Measurements from ENCODE around the gene CABP1. TPM values are rescaled to one million over a fixed set of nuclear protein-coding genes. Genes with fewer than 3 reads are reported as not detected.

CABP1 gene
- total and polyA plus RNA-seq, 2 donors (not counting 1 experiment from before 2014, with no cell fraction given): not detected

GRCh38 chr12:120677765-120678473, 37.5 kb downstream of the CABP1 start:
- 29% methylated on average over 5 of the region's 7 CpGs for WGBS (ENCODE audit: insufficient coverage)
- Histone ChIP-seq H3K4me2 (replicated peaks; ENCODE audit: low read depth, low read length, poor library complexity, severe bottlenecking) (peak overlapping the region; percentile 54), H3K27me3 (replicated peaks in 1 of 4; ENCODE audit: control extremely low read depth in 1 of 4, control insufficient read depth in 3 of 4, insufficient read depth in 4 of 4, low read length in 3 of 4) (no peaks in the 10 kb centered on the region), H3K36me3 (replicated peaks in 1 of 2; ENCODE audit: control extremely low read depth in 1 of 2, control insufficient read depth in 1 of 2, extremely low read depth in 1 of 2, insufficient read depth in 2 of 2, low read length in 1 of 2) (no peaks in the 10 kb centered on the region), H3K4me3 (ENCODE audit: control extremely low read depth in 1 of 5, extremely low read depth in 1 of 5, insufficient read depth in 1 of 5, low read depth in 2 of 5, low read length in 4 of 5) (no peak overlapping the region), H2AFZ (ENCODE audit: insufficient read depth, low read depth, low read length, poor library complexity, severe bottlenecking) (no peak overlapping the region), H4K20me1 (ENCODE audit: control insufficient read depth, insufficient read depth, low read length, poor library complexity, severe bottlenecking) (no peaks in the 10 kb centered on the region), H3K27ac (ENCODE audit: low read length in 2 of 2) (peak overlapping the region in 1 of 2 donors; percentile 45), H3K9me3 (ENCODE audit: control extremely low read depth in 1 of 3, control insufficient read depth in 2 of 3, insufficient read depth in 1 of 3, low read length in 2 of 3) (no peaks in the 10 kb centered on the region), H3K4me1 (ENCODE audit: control insufficient read depth in 2 of 2, insufficient read depth in 2 of 2, low read length in 2 of 2) (peaks cover 44 to 58% of the 10 kb centered on the region in 2 donors), H3K9ac (ENCODE audit: low read length) (no peak overlapping the region), H3K79me2 (ENCODE audit: control insufficient read depth, insufficient read depth, low read length) (no peaks in the 10 kb centered on the region)
- Mint-ChIP-seq H3K27ac (peak overlapping the region; percentile 81), H3K4me1 (peaks cover 44% of the 10 kb centered on the region), H3K9me3 (ENCODE audit: insufficient read depth) (no peaks in the 10 kb centered on the region), H3K27me3 (no peaks in the 10 kb centered on the region), H3K4me3 (peak overlapping the region; percentile 71)
- ChIA-PET POLR2A (interaction anchor here (0.5 kb wide), 1 partner anchor 902 kb away, joined by 4 read pairs; no protein-coding TSS in a partner anchor), CTCF (interaction anchor here (1.1 to 15.8 kb wide), 3 partner anchors 9 to 28 kb away, joined by 3 to 204 read pairs (median 9); partner anchors contain the start of gene MLEC)
- peak; percentile 53 for ATAC-seq (ENCODE audit: low read depth)
- DNase-seq: peak; percentile 62
- TF ChIP-seq EZH2 (IDR thresholded peaks at IDR 0.05; ENCODE audit: borderline replicate concordance, insufficient read depth, low read depth, low read length, poor library complexity, severe bottlenecking) (no peak), CTCF (IDR thresholded peaks at IDR 0.05) (no peak)
- intact Hi-C loops (cut with micrococcal nuclease): no loop called here

- Histone ChIP-seq H3K79me2 (ENCODE audit: control insufficient read depth, insufficient read depth, low read length) (no peaks in the 10 kb centered on the region), H3K4me3 (ENCODE audit: control extremely low read depth in 1 of 5, extremely low read depth in 1 of 5, insufficient read depth in 1 of 5, low read depth in 2 of 5, low read length in 4 of 5) (no peak overlapping the region), H3K36me3 (replicated peaks in 1 of 2; ENCODE audit: control extremely low read depth in 1 of 2, control insufficient read depth in 1 of 2, extremely low read depth in 1 of 2, insufficient read depth in 2 of 2, low read length in 1 of 2) (no peaks in the 10 kb centered on the region), H3K4me1 (ENCODE audit: control insufficient read depth in 2 of 2, insufficient read depth in 2 of 2, low read length in 2 of 2) (peaks cover 38 to 51% of the 10 kb centered on the region in 2 donors), H3K27ac (ENCODE audit: low read length in 2 of 2) (peak overlapping the region in 1 of 2 donors; percentile 45), H3K9me3 (ENCODE audit: control extremely low read depth in 1 of 3, control insufficient read depth in 2 of 3, insufficient read depth in 1 of 3, low read length in 2 of 3) (no peaks in the 10 kb centered on the region), H2AFZ (ENCODE audit: insufficient read depth, low read depth, low read length, poor library complexity, severe bottlenecking) (no peak overlapping the region), H3K9ac (ENCODE audit: low read length) (no peak overlapping the region), H4K20me1 (ENCODE audit: control insufficient read depth, insufficient read depth, low read length, poor library complexity, severe bottlenecking) (no peaks in the 10 kb centered on the region), H3K27me3 (replicated peaks in 1 of 4; ENCODE audit: control extremely low read depth in 1 of 4, control insufficient read depth in 3 of 4, insufficient read depth in 4 of 4, low read length in 3 of 4) (no peaks in the 10 kb centered on the region), H3K4me2 (replicated peaks; ENCODE audit: low read depth, low read length, poor library complexity, severe bottlenecking) (peak overlapping the region; percentile 54)
- H3K9me3 Mint-ChIP-seq (ENCODE audit: insufficient read depth): no peaks in the 10 kb centered on the region
- 20% methylated on average over 2 of the region's 8 CpGs for WGBS (ENCODE audit: insufficient coverage)
- TF ChIP-seq EZH2 (IDR thresholded peaks at IDR 0.05; ENCODE audit: borderline replicate concordance, insufficient read depth, low read depth, low read length, poor library complexity, severe bottlenecking): no peak
- no peak for TF ChIP-seq CTCF (IDR thresholded peaks at IDR 0.05)
- H3K27ac Mint-ChIP-seq: peak overlapping the region; percentile 81
- intact Hi-C loops (cut with micrococcal nuclease): no loop called here
- peaks cover 45% of the 10 kb centered on the region for H3K4me1 Mint-ChIP-seq
- no peaks in the 10 kb centered on the region for H3K27me3 Mint-ChIP-seq
- DNase-seq (no peak), ATAC-seq (ENCODE audit: low read depth) (no peak)
- ChIA-PET CTCF (interaction anchor here (0.7 to 15.8 kb wide), 4 partner anchors 8 to 1070 kb away, joined by 3 to 204 read pairs (median 6); partner anchors contain the start of gene MLEC), POLR2A (interaction anchor here (0.5 kb wide), 1 partner anchor 901 kb away, joined by 4 read pairs; no protein-coding TSS in a partner anchor)
- peak overlapping the region; percentile 71 for H3K4me3 Mint-ChIP-seq
These were observed 38.1 kb downstream of the CABP1 start for GRCh38 chr12:120678572-120678971.

Measured in B cell (primary cell).